HTERT RPE-1 (cell line): Measurements from ENCODE around the gene RPL15.
"Not testable (repeated sequence)": the region's sequence is repeated elsewhere in the genome, so short reads cannot be mapped to it uniquely, and the experiment has no call there.

ENCODE experiments used
- in situ Hi-C: fragments of 300-500 bp; cut with MboI; formaldehyde crosslinking; loops from 4 replicates; pipeline ENCODE4 v1.14.3; 2020; ENCODE audit warnings: low sequenced_read_pairs

RPL15 gene

GRCh38 chr3:23916886-23917678 is at the start of gene RPL15, which contains the start of gene NKIRAS1:
TSS of gene RPL15 (plus strand) at chr3:23917132. CDS start at chr3:23917860, 728 bp downstream.
TSS of gene NKIRAS1 (minus strand) at chr3:23916990. CDS start at chr3:23910904, 6,086 bp downstream.
- in situ Hi-C loops = no loop called here

GRCh38 chr3:23867400-23867799 is 49.5 kb upstream of the RPL15 start:
- in situ Hi-C loops = no loop called here

GRCh38 chr3:23867838-23868237 is 49.1 kb upstream of the RPL15 start:
- in situ Hi-C loops = no loop called here

GRCh38 chr3:23869977-23870662 is 46.8 kb upstream of the RPL15 start:
- in situ Hi-C loops = no loop called here

- in situ Hi-C loops = not testable (repeated sequence)
Observed at GRCh38 chr3:23870663-23871043, 46.3 kb upstream of the RPL15 start.

GRCh38 chr3:23871361-23871760 is 45.6 kb upstream of the RPL15 start:
- in situ Hi-C loops = not testable (repeated sequence)

GRCh38 chr3:23872330-23872729 is 44.6 kb upstream of the RPL15 start:
- in situ Hi-C loops = no loop called here

- in situ Hi-C loops = no loop called here
Observed at GRCh38 chr3:23873941-23874340, 43.0 kb upstream of the RPL15 start.

GRCh38 chr3:23874359-23875112 is 42.4 kb upstream of the RPL15 start:
- in situ Hi-C loops = no loop called here

GRCh38 chr3:23875113-23875725 is 41.7 kb upstream of the RPL15 start:
- in situ Hi-C loops = no loop called here

- in situ Hi-C loops = no loop called here
Observed at GRCh38 chr3:23876923-23877322, 40.0 kb upstream of the RPL15 start.

- in situ Hi-C loops = no loop called here
Observed at GRCh38 chr3:23877329-23877980, 39.5 kb upstream of the RPL15 start.

- in situ Hi-C loops = no loop called here
Observed at GRCh38 chr3:23879485-23879884, 37.4 kb upstream of the RPL15 start.

- in situ Hi-C loops = no loop called here
Observed at GRCh38 chr3:23880703-23881339, 36.1 kb upstream of the RPL15 start.

GRCh38 chr3:23881993-23882392 is 34.9 kb upstream of the RPL15 start:
- in situ Hi-C loops = not testable (repeated sequence)

- in situ Hi-C loops = no loop called here
Observed at GRCh38 chr3:23882487-23882918, 34.4 kb upstream of the RPL15 start.

GRCh38 chr3:23884481-23884880 is 32.5 kb upstream of the RPL15 start:
- in situ Hi-C loops = no loop called here

GRCh38 chr3:23885210-23885609 is 31.7 kb upstream of the RPL15 start:
- in situ Hi-C loops = no loop called here

- in situ Hi-C loops = no loop called here
Observed at GRCh38 chr3:23886311-23886710, 30.6 kb upstream of the RPL15 start.

- in situ Hi-C loops = no loop called here
Observed at GRCh38 chr3:23888617-23889228, 28.2 kb upstream of the RPL15 start.
